Measurements from ENCODE around the gene CEMIP. TPM values are rescaled to one million over a fixed set of nuclear protein-coding genes. Genes with fewer than 3 reads are reported as not detected.

Gene CEMIP
- total RNA-seq, 1 donor from 2014 or later, result 0.77 TPM

DNA sequence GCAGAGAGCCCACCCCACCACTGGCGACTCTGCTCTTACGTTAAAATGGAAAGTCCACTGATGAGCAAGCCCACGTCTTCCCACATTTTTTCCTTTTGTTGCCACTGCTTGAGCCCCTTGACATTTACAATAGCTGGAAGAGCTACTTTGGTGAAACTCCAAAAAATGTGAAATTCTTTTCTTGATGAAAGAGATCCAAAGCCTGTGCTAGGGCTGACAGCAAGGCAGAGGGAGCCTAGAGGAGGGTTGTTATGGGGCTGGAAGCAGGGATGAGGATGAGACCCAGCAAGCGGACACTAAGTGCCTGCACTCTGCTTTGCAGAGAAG is 97.1 kb downstream of the CEMIP start:
- Mint-ChIP-seq H3K4me1 (ENCODE audit: low read depth) (no peaks in the 10 kb centered on the region), H3K4me3 (ENCODE audit: low read depth) (no peak overlapping the region), H3K27ac (no peak overlapping the region), H3K36me3 (ENCODE audit: insufficient read depth) (no peaks in the 10 kb centered on the region), H3K9me3 (ENCODE audit: low read depth) (no peaks in the 10 kb centered on the region), H3K27me3 (peaks cover 12% of the 10 kb centered on the region)
- TF ChIP-seq, protein P1, sequence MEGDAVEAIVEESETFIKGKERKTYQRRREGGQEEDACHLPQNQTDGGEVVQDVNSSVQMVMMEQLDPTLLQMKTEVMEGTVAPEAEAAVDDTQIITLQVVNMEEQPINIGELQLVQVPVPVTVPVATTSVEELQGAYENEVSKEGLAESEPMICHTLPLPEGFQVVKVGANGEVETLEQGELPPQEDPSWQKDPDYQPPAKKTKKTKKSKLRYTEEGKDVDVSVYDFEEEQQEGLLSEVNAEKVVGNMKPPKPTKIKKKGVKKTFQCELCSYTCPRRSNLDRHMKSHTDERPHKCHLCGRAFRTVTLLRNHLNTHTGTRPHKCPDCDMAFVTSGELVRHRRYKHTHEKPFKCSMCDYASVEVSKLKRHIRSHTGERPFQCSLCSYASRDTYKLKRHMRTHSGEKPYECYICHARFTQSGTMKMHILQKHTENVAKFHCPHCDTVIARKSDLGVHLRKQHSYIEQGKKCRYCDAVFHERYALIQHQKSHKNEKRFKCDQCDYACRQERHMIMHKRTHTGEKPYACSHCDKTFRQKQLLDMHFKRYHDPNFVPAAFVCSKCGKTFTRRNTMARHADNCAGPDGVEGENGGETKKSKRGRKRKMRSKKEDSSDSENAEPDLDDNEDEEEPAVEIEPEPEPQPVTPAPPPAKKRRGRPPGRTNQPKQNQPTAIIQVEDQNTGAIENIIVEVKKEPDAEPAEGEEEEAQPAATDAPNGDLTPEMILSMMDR (IDR thresholded peaks at IDR 0.05; ENCODE audit: unreplicated experiment), result no peak
- no peak for DNase-seq (ENCODE audit: low spot score, unreplicated experiment)

DNA sequence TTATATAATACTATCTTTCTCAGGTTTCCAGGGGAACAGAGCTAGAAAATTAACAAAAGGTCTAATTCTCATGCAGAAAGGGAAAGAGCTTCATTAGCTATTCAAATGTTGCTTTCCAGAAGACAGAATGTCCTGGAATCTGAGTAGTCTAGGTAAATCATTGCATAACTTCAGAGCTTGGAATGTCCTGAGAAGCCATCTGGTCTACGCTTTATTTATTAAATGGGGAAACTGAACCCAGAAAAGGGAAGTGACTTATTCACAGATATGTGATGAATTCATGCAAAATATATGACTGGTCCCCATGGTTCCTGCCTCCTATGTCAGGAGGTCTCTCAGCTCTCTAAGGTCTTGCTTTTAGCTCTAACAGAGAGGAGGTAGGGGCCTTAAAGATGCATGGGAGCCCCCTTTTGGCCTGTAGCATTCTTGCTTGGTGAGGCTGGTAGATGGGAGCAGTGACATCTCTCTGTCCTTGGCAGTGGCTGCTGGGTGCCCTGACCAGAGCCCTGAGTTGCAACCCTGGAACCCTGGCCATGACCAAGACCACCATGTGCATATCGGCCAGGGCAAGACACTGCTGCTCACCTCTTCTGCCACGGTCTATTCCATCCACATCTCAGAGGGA is 99.2 kb downstream of the CEMIP start:
- Mint-ChIP-seq H3K27me3 (peaks cover 24% of the 10 kb centered on the region), H3K36me3 (ENCODE audit: insufficient read depth) (no peaks in the 10 kb centered on the region), H3K27ac (no peak overlapping the region), H3K4me1 (ENCODE audit: low read depth) (no peaks in the 10 kb centered on the region), H3K4me3 (ENCODE audit: low read depth) (no peak overlapping the region), H3K9me3 (ENCODE audit: low read depth) (no peaks in the 10 kb centered on the region)
- no peak for DNase-seq (ENCODE audit: low spot score, unreplicated experiment)
- TF ChIP-seq, protein P1 (IDR thresholded peaks at IDR 0.05; ENCODE audit: unreplicated experiment), result no peak

DNA sequence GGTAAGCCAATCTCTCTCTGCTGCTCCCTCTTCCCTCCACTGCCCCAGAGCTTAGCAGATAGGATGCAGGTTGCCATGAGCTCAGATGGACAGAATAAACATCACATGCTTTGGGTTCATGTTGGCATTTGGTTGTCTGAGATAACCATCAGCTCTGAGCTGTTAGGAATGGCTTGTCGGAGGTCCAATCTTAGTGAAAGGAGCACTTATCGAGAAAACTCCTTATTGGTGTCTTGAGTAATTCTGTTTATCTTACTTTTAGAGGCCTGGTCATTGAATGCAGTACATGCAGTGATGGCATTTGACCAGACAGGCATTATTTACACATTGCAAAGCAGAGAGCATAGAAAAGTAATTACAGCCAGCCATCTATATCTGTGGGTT is 99.7 kb downstream of the CEMIP start:
- Mint-ChIP-seq H3K36me3 (ENCODE audit: insufficient read depth) (no peaks in the 10 kb centered on the region), H3K27me3 (peaks cover 24% of the 10 kb centered on the region), H3K4me3 (ENCODE audit: low read depth) (no peak overlapping the region), H3K9me3 (ENCODE audit: low read depth) (no peaks in the 10 kb centered on the region), H3K4me1 (ENCODE audit: low read depth) (no peaks in the 10 kb centered on the region), H3K27ac (no peak overlapping the region)
- TF ChIP-seq, protein P1 (IDR thresholded peaks at IDR 0.05; ENCODE audit: unreplicated experiment), result no peak
- DNase-seq (ENCODE audit: low spot score, unreplicated experiment), result no peak

DNA sequence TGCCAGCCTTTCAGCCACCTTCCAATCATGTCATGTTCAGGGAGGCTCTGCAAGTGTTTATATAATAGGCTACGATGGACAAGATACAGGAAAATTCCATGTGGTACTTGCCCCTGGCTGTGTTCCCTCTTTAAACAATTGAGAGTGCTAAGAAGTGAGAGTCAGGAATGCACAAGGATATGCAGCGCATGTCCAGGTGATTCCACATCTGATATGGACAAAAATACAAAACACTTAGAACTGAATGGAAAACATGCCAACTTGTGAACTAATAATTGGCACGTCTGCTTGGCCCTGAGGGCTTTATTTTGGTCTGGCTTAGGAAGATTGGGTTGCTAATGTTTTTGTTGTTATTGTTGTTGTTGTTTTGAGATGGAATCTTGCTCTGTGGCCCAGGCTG is 100.9 kb downstream of the CEMIP start:
- Mint-ChIP-seq H3K4me1 (ENCODE audit: low read depth) (no peaks in the 10 kb centered on the region), H3K9me3 (ENCODE audit: low read depth) (no peaks in the 10 kb centered on the region), H3K4me3 (ENCODE audit: low read depth) (no peak overlapping the region), H3K27me3 (peaks cover 24% of the 10 kb centered on the region), H3K36me3 (ENCODE audit: insufficient read depth) (no peaks in the 10 kb centered on the region), H3K27ac (no peak overlapping the region)
- TF ChIP-seq, protein P1 (IDR thresholded peaks at IDR 0.05; ENCODE audit: unreplicated experiment), result no peak
- no peak for DNase-seq (ENCODE audit: low spot score, unreplicated experiment)

DNA sequence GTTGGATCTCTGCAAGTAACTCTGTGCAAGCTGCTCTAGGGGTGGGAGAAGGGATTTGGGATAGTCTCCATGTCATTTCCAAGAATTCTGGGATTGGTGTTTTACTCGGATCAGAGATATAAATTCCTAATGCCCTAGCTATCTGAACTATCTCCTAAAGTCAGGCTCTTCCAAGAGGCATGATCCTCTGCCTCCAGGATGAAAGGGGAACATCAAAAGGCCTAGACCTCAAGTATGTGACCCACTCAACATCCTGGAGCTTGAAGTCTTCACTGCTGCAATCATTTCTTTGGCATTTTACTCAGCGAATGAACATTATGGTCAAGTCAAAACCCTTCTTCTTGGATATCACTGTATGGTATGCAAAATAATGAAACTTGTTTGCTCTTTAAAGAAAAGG is 104.5 kb downstream of the CEMIP start:
- Mint-ChIP-seq H3K27me3 (peaks cover 19% of the 10 kb centered on the region), H3K4me3 (ENCODE audit: low read depth) (no peak overlapping the region), H3K9me3 (ENCODE audit: low read depth) (no peaks in the 10 kb centered on the region), H3K36me3 (ENCODE audit: insufficient read depth) (no peaks in the 10 kb centered on the region), H3K4me1 (ENCODE audit: low read depth) (peaks cover 12% of the 10 kb centered on the region), H3K27ac (no peak overlapping the region)
- TF ChIP-seq, protein P1 (IDR thresholded peaks at IDR 0.05; ENCODE audit: unreplicated experiment), result no peak
- no peak for DNase-seq (ENCODE audit: low spot score, unreplicated experiment)

All from progenitor cell of endocrine pancreas (in vitro differentiated cells).